Measurements from ENCODE around the gene SYP. TPM values are rescaled to one million over a fixed set of nuclear protein-coding genes. Genes with fewer than 3 reads are reported as not detected.
A peak's percentile ranks its signal among the peaks of the same experiment; 100 is the strongest.

SYP gene
- total and polyA plus RNA-seq, 2 donors, result 3.6 to 14.4 TPM

- Histone ChIP-seq H3K27ac (ENCODE audit: low read depth in 1 of 2, low read length in 1 of 2) (no peak overlapping the region), H3K27me3 (ENCODE audit: control insufficient read depth in 2 of 2, insufficient read depth in 1 of 2, low read length in 1 of 2) (peaks cover 0 to 13% of the 10 kb centered on the region in 2 donors), H3K4me1 (ENCODE audit: control insufficient read depth in 2 of 2, insufficient read depth in 2 of 2, low read length in 2 of 2) (peaks cover 3 to 20% of the 10 kb centered on the region in 2 donors), H3K36me3 (ENCODE audit: control insufficient read depth in 2 of 2, insufficient read depth in 2 of 2, low read length in 1 of 2) (no peaks in the 10 kb centered on the region), H3K4me3 (ENCODE audit: low read length in 2 of 2) (no peak overlapping the region), H3K9me3 (ENCODE audit: control insufficient read depth in 2 of 2, insufficient read depth in 1 of 2, low read length in 1 of 2) (peaks cover 0 to 19% of the 10 kb centered on the region in 2 donors)
- no peak for DNase-seq (ENCODE audit: low read depth in 6 of 9, low spot score in 9 of 9)
- WGBS, result 94% methylated on average over 17 of the region's 17 CpGs
Measured at GRCh38 chrX:49228185-49228584, 28.2 kb upstream of the SYP start.

- H3K27ac ChIP-seq (ENCODE audit: low read depth in 1 of 2, low read length in 1 of 2), result no peak overlapping the region
- no peaks in the 10 kb centered on the region for H3K36me3 ChIP-seq (ENCODE audit: control insufficient read depth in 2 of 2, insufficient read depth in 2 of 2, low read length in 1 of 2)
- peaks cover 0 to 13% of the 10 kb centered on the region in 2 donors for H3K27me3 ChIP-seq (ENCODE audit: control insufficient read depth in 2 of 2, insufficient read depth in 1 of 2, low read length in 1 of 2)
- H3K4me3 ChIP-seq (ENCODE audit: low read length in 2 of 2), result no peak overlapping the region
- DNase-seq (ENCODE audit: low read depth in 6 of 9, low spot score in 9 of 9), result no peak
- WGBS, result 98% methylated on average over 2 of the region's 2 CpGs
- peaks cover 3 to 16% of the 10 kb centered on the region in 2 donors for H3K4me1 ChIP-seq (ENCODE audit: control insufficient read depth in 2 of 2, insufficient read depth in 2 of 2, low read length in 2 of 2)
- H3K9me3 ChIP-seq (ENCODE audit: control insufficient read depth in 2 of 2, insufficient read depth in 1 of 2, low read length in 1 of 2), result peaks cover 0 to 19% of the 10 kb centered on the region in 2 donors
Measured at GRCh38 chrX:49227726-49228125, 27.7 kb upstream of the SYP start.

- peaks cover 0 to 19% of the 10 kb centered on the region in 2 donors for H3K9me3 ChIP-seq (ENCODE audit: control insufficient read depth in 2 of 2, insufficient read depth in 1 of 2, low read length in 1 of 2)
- WGBS, result over 99% methylated on average over 9 of the region's 9 CpGs
- H3K4me3 ChIP-seq (ENCODE audit: low read length in 2 of 2), result no peak overlapping the region
- H3K27ac ChIP-seq (ENCODE audit: low read depth in 1 of 2, low read length in 1 of 2), result no peak overlapping the region
- H3K27me3 ChIP-seq (ENCODE audit: control insufficient read depth in 2 of 2, insufficient read depth in 1 of 2, low read length in 1 of 2), result peaks cover 0 to 13% of the 10 kb centered on the region in 2 donors
- H3K36me3 ChIP-seq (ENCODE audit: control insufficient read depth in 2 of 2, insufficient read depth in 2 of 2, low read length in 1 of 2), result no peaks in the 10 kb centered on the region
- no peak for DNase-seq (ENCODE audit: low read depth in 6 of 9, low spot score in 9 of 9)
- H3K4me1 ChIP-seq (ENCODE audit: control insufficient read depth in 2 of 2, insufficient read depth in 2 of 2, low read length in 2 of 2), result peaks cover 3 to 16% of the 10 kb centered on the region in 2 donors
Measured at GRCh38 chrX:49226946-49227345, 27.0 kb upstream of the SYP start.

GRCh38 chrX:49225858-49226257 lies 25.9 kb upstream of the SYP start:
- 87% methylated on average over 14 of the region's 14 CpGs for WGBS
- Histone ChIP-seq H3K4me1 (ENCODE audit: control insufficient read depth in 2 of 2, insufficient read depth in 2 of 2, low read length in 2 of 2) (peaks cover 0 to 8% of the 10 kb centered on the region in 2 donors), H3K27ac (ENCODE audit: low read depth in 1 of 2, low read length in 1 of 2) (no peak overlapping the region), H3K27me3 (ENCODE audit: control insufficient read depth in 2 of 2, insufficient read depth in 1 of 2, low read length in 1 of 2) (peaks cover 0 to 13% of the 10 kb centered on the region in 2 donors), H3K36me3 (ENCODE audit: control insufficient read depth in 2 of 2, insufficient read depth in 2 of 2, low read length in 1 of 2) (no peaks in the 10 kb centered on the region), H3K9me3 (ENCODE audit: control insufficient read depth in 2 of 2, insufficient read depth in 1 of 2, low read length in 1 of 2) (peaks cover 0 to 19% of the 10 kb centered on the region in 2 donors), H3K4me3 (ENCODE audit: low read length in 2 of 2) (no peak overlapping the region)
- DNase-seq (ENCODE audit: low read depth in 6 of 9, low spot score in 9 of 9), result no peak

GRCh38 chrX:49221868-49222267 lies 21.9 kb upstream of the SYP start:
- WGBS, result 73% methylated on average over 2 of the region's 2 CpGs
- Histone ChIP-seq H3K4me1 (ENCODE audit: control insufficient read depth in 2 of 2, insufficient read depth in 2 of 2, low read length in 2 of 2) (peaks cover 0 to 4% of the 10 kb centered on the region in 2 donors), H3K27ac (ENCODE audit: low read depth in 1 of 2, low read length in 1 of 2) (no peak overlapping the region), H3K4me3 (ENCODE audit: low read length in 2 of 2) (no peak overlapping the region), H3K27me3 (ENCODE audit: control insufficient read depth in 2 of 2, insufficient read depth in 1 of 2, low read length in 1 of 2) (peaks cover 0 to 11% of the 10 kb centered on the region in 2 donors), H3K36me3 (ENCODE audit: control insufficient read depth in 2 of 2, insufficient read depth in 2 of 2, low read length in 1 of 2) (no peaks in the 10 kb centered on the region), H3K9me3 (ENCODE audit: control insufficient read depth in 2 of 2, insufficient read depth in 1 of 2, low read length in 1 of 2) (peaks cover 0 to 5% of the 10 kb centered on the region in 2 donors)
- no peak for DNase-seq (ENCODE audit: low read depth in 6 of 9, low spot score in 9 of 9)

DNA sequence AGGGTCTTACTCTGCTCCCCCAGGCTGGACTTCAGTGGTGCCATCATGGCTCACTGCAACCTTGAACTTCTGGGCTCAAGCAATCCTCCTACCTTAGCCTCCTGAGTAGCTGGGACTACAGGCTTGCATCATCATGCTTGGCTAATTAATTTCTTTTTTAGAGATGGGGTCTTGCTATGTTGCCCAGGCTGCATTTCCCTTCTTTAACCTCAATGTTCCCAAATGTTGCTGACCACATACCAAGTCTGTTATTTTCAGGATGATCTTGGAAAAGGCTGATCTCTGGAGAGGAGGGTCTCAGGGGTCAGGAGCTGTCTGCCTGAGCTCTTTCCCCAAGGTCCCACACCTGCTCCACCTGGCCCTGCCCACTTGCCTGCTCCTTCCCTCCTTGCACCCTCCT lies 20.1 kb upstream of the SYP start:
- Histone ChIP-seq H3K4me3 (ENCODE audit: low read length in 2 of 2) (no peak overlapping the region), H3K4me1 (ENCODE audit: control insufficient read depth in 2 of 2, insufficient read depth in 2 of 2, low read length in 2 of 2) (peaks cover 1 to 12% of the 10 kb centered on the region in 2 donors), H3K27me3 (ENCODE audit: control insufficient read depth in 2 of 2, insufficient read depth in 1 of 2, low read length in 1 of 2) (no peaks in the 10 kb centered on the region), H3K9me3 (ENCODE audit: control insufficient read depth in 2 of 2, insufficient read depth in 1 of 2, low read length in 1 of 2) (no peaks in the 10 kb centered on the region), H3K27ac (ENCODE audit: low read depth in 1 of 2, low read length in 1 of 2) (no peak overlapping the region), H3K36me3 (ENCODE audit: control insufficient read depth in 2 of 2, insufficient read depth in 2 of 2, low read length in 1 of 2) (no peaks in the 10 kb centered on the region)
- no peak for DNase-seq (ENCODE audit: low read depth in 6 of 9, low spot score in 9 of 9)

DNA sequence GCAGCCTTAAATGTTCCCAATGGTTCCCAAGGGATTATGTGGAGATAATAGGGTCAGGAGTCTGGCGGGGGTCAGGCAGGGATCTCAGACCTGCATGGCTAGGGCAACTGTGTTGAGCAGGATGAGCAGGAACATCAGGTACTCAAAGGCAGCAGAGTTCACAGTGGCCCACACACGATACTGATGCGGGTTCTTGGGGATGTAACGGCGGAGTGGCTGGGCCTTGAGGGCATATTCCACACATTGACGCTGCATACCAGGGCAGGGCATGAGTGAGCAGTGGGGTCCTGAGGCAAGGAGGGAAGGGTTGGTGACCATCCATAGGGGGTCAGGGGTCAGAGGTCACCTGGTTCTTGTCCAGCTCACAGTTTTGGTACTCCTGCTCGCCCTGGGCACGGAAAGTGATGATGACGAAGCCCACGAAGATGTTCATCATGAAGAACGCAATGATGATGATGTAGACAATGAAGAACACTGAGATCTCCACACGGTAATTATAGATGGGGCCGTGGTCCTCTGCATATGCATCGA lies 15.1 kb upstream of the SYP start:
- 91% methylated on average over 14 of the region's 14 CpGs for WGBS
- peak overlapping the region; percentile 46 to 93 for H3K27ac ChIP-seq (ENCODE audit: low read depth in 1 of 2, low read length in 1 of 2)
- DNase-seq (ENCODE audit: low read depth in 6 of 9, low spot score in 9 of 9), result no peak
- peaks cover 17 to 54% of the 10 kb centered on the region in 2 donors for H3K4me1 ChIP-seq (ENCODE audit: control insufficient read depth in 2 of 2, insufficient read depth in 2 of 2, low read length in 2 of 2)
- no peak overlapping the region for H3K4me3 ChIP-seq (ENCODE audit: low read length in 2 of 2)
- no peaks in the 10 kb centered on the region for H3K36me3 ChIP-seq (ENCODE audit: control insufficient read depth in 2 of 2, insufficient read depth in 2 of 2, low read length in 1 of 2)
- H3K9me3 ChIP-seq (ENCODE audit: control insufficient read depth in 2 of 2, insufficient read depth in 1 of 2, low read length in 1 of 2), result no peaks in the 10 kb centered on the region
- no peaks in the 10 kb centered on the region for H3K27me3 ChIP-seq (ENCODE audit: control insufficient read depth in 2 of 2, insufficient read depth in 1 of 2, low read length in 1 of 2)

- no peaks in the 10 kb centered on the region for H3K9me3 ChIP-seq (ENCODE audit: control insufficient read depth in 2 of 2, insufficient read depth in 1 of 2, low read length in 1 of 2)
- H3K27ac ChIP-seq (ENCODE audit: low read depth in 1 of 2, low read length in 1 of 2), result peak overlapping the region; percentile 74 to 93
- peak in 2 of 9 donors; percentile 47 to 79 for DNase-seq (ENCODE audit: low read depth in 6 of 9, low spot score in 9 of 9)
- H3K4me1 ChIP-seq (ENCODE audit: control insufficient read depth in 2 of 2, insufficient read depth in 2 of 2, low read length in 2 of 2), result peaks cover 17 to 60% of the 10 kb centered on the region in 2 donors
- WGBS, result 24% methylated on average over 2 of the region's 2 CpGs
- no peaks in the 10 kb centered on the region for H3K27me3 ChIP-seq (ENCODE audit: control insufficient read depth in 2 of 2, insufficient read depth in 1 of 2, low read length in 1 of 2)
- H3K36me3 ChIP-seq (ENCODE audit: control insufficient read depth in 2 of 2, insufficient read depth in 2 of 2, low read length in 1 of 2), result no peaks in the 10 kb centered on the region
- no peak overlapping the region for H3K4me3 ChIP-seq (ENCODE audit: low read length in 2 of 2)
Measured at GRCh38 chrX:49214416-49214815, 14.4 kb upstream of the SYP start.

GRCh38 chrX:49212861-49213260 lies 12.9 kb upstream of the SYP start:
- no peak overlapping the region for H3K4me3 ChIP-seq (ENCODE audit: low read length in 2 of 2)
- H3K27me3 ChIP-seq (ENCODE audit: control insufficient read depth in 2 of 2, insufficient read depth in 1 of 2, low read length in 1 of 2), result peaks cover 0 to 3% of the 10 kb centered on the region in 2 donors
- no peaks in the 10 kb centered on the region for H3K9me3 ChIP-seq (ENCODE audit: control insufficient read depth in 2 of 2, insufficient read depth in 1 of 2, low read length in 1 of 2)
- 96% methylated on average over 1 of the region's 1 CpG for WGBS
- peaks cover 17 to 63% of the 10 kb centered on the region in 2 donors for H3K4me1 ChIP-seq (ENCODE audit: control insufficient read depth in 2 of 2, insufficient read depth in 2 of 2, low read length in 2 of 2)
- H3K36me3 ChIP-seq (ENCODE audit: control insufficient read depth in 2 of 2, insufficient read depth in 2 of 2, low read length in 1 of 2), result no peaks in the 10 kb centered on the region
- DNase-seq (ENCODE audit: low read depth in 6 of 9, low spot score in 9 of 9), result no peak
- H3K27ac ChIP-seq (ENCODE audit: low read depth in 1 of 2, low read length in 1 of 2), result no peak overlapping the region
